DMS53 treated with DMSO at 0.1 percent for 48 hours (cell line): Measurements from ENCODE around the gene LPP.

Source experiments
- DNase-seq: peaks from one replicate; lab custom pipeline; 2025; ENCODE audit not compliant: unreplicated experiment; lab: John Stamatoyannopoulos, UW

The LPP gene

GRCh38 chr3:188876370-188876769, 722.4 kb downstream of the LPP start:
- no peak for DNase-seq

GRCh38 chr3:188877381-188877780, 723.4 kb downstream of the LPP start:
- DNase-seq: no peak

GRCh38 chr3:188878076-188878475, 724.1 kb downstream of the LPP start:
- no peak for DNase-seq

- no peak for DNase-seq
Measured at GRCh38 chr3:188881954-188882641, 728.1 kb downstream of the LPP start.

- no peak for DNase-seq
Measured at GRCh38 chr3:188884299-188885043, 730.5 kb downstream of the LPP start.

GRCh38 chr3:188888321-188889053, 734.5 kb downstream of the LPP start:
- no peak for DNase-seq

- no peak for DNase-seq
Measured at GRCh38 chr3:188889054-188889491, 735.1 kb downstream of the LPP start.

GRCh38 chr3:188890572-188891270, 736.8 kb downstream of the LPP start:
- DNase-seq: no peak

- no peak for DNase-seq
Measured at GRCh38 chr3:188899881-188900280, 745.9 kb downstream of the LPP start.

GRCh38 chr3:188900421-188900951, 746.5 kb downstream of the LPP start:
- DNase-seq: peak; percentile 0

GRCh38 chr3:188901126-188901525, 747.2 kb downstream of the LPP start:
- no peak for DNase-seq

GRCh38 chr3:188901671-188902287, 747.8 kb downstream of the LPP start:
- DNase-seq: no peak

GRCh38 chr3:188904670-188905069, 750.7 kb downstream of the LPP start:
- DNase-seq: no peak

GRCh38 chr3:188905547-188905946, 751.6 kb downstream of the LPP start:
- DNase-seq: no peak

- no peak for DNase-seq
Measured at GRCh38 chr3:188906236-188906635, 752.3 kb downstream of the LPP start.

- DNase-seq: no peak
Measured at GRCh38 chr3:188908002-188908850, 754.3 kb downstream of the LPP start.

GRCh38 chr3:188911026-188911850, 757.3 kb downstream of the LPP start:
- no peak for DNase-seq

GRCh38 chr3:188913084-188913483, 759.1 kb downstream of the LPP start:
- no peak for DNase-seq

GRCh38 chr3:188914552-188914951, 760.6 kb downstream of the LPP start:
- no peak for DNase-seq
